ENCODE measurements around the gene SOHLH1. TPM values are rescaled to one million over a fixed set of nuclear protein-coding genes. Genes with fewer than 3 reads are reported as not detected.

The SOHLH1 gene
- total and polyA plus RNA-seq, 10 of the 15 experiments (the other 5 are each of a cell fraction or from before 2014, with no cell fraction given) = not detected

DNA sequence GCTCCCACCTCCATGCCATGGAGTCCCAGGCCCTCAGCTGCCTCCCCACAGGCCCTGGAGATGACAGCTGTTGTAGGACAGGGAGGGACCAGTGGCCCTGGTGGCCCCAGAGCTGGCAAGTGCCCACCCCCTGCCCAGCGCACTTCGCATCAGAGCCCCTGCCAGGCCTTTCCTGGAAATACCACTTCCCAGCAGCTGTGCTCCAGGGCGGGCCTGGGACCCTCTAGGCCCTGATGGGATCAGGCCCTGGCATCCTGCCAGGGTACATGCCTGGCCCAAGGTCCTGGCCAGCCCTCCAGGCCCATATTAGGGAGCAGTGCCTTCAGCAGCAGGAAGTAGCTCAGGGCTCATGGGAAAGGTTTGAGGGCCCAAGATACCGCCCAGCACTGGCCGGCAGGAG is 5.2 kb upstream of the SOHLH1 start (continued):
- TF ChIP-seq ZSCAN29 (IDR thresholded peaks at IDR 0.05) (no peak), FOXK2 (IDR thresholded peaks at IDR 0.05) (no peak), IKZF2 (IDR thresholded peaks at IDR 0.05) (no peak), BMI1 (IDR thresholded peaks at IDR 0.05; ENCODE audit: borderline replicate concordance) (no peak), EP300 (IDR thresholded peaks at IDR 0.05; ENCODE audit: borderline replicate concordance in 1 of 2, control insufficient read depth in 1 of 2, low read depth in 2 of 2, low read length in 2 of 2) (no peak), SMAD5 (IDR thresholded peaks at IDR 0.05; ENCODE audit: low read depth) (no peak), CREB1 (IDR thresholded peaks at IDR 0.05; ENCODE audit: low read depth) (no peak), STAT1 (conservative IDR thresholded peaks at IDR 0.05) (no peak), NFYA (IDR thresholded peaks at IDR 0.05; ENCODE audit: borderline replicate concordance, low read depth, low read length) (no peak)
- TF ChIP-seq, protein P1, sequence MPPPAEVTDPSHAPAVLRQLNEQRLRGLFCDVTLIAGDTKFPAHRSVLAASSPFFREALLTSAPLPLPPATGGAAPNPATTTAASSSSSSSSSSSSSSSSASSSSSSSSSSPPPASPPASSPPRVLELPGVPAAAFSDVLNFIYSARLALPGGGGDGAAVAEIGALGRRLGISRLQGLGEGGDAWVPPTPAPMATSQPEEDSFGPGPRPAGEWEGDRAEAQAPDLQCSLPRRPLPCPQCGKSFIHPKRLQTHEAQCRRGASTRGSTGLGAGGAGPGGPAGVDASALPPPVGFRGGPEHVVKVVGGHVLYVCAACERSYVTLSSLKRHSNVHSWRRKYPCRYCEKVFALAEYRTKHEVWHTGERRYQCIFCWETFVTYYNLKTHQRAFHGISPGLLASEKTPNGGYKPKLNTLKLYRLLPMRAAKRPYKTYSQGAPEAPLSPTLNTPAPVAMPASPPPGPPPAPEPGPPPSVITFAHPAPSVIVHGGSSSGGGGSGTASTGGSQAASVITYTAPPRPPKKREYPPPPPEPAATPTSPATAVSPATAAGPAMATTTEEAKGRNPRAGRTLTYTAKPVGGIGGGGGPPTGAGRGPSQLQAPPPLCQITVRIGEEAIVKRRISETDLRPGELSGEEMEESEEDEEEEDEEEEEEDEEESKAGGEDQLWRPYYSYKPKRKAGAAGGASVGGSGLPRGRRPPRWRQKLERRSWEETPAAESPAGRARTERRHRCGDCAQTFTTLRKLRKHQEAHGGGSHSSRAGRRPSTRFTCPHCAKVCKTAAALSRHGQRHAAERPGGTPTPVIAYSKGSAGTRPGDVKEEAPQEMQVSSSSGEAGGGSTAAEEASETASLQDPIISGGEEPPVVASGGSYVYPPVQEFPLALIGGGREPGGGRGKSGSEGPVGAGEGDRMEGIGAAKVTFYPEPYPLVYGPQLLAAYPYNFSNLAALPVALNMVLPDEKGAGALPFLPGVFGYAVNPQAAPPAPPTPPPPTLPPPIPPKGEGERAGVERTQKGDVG (CRISPR knock-in tag; IDR thresholded peaks at IDR 0.05) = no peak

GRCh38 chr9:135703726-135704125 is 4.4 kb upstream of the SOHLH1 start:
- Histone ChIP-seq H2AFZ (ENCODE audit: control insufficient read depth, low read depth, low read length) (no peak overlapping the region), H3K9ac (ENCODE audit: control insufficient read depth, insufficient read depth, low read length) (no peak overlapping the region), H3K79me2 (ENCODE audit: control insufficient read depth, insufficient read depth, low read length) (no peaks in the 10 kb centered on the region), H3K36me3 (ENCODE audit: control insufficient read depth in 2 of 2, insufficient read depth in 2 of 2, low read length in 1 of 2) (no peaks in the 10 kb centered on the region), H3K27me3 (replicated peaks in 1 of 2; ENCODE audit: control insufficient read depth in 2 of 2, insufficient read depth in 2 of 2, low read length in 1 of 2) (no peaks in the 10 kb centered on the region), H3K9me3 (replicated peaks; ENCODE audit: control insufficient read depth, insufficient read depth, low read length) (no peaks in the 10 kb centered on the region), H3K4me1 (ENCODE audit: control insufficient read depth, insufficient read depth, low read length) (no peaks in the 10 kb centered on the region), H3K4me2 (ENCODE audit: control insufficient read depth, insufficient read depth) (no peak overlapping the region), H3K27ac (ENCODE audit: control insufficient read depth, insufficient read depth) (no peak overlapping the region), H3K4me3 (no peak overlapping the region), H4K20me1 (ENCODE audit: control insufficient read depth, insufficient read depth) (no peaks in the 10 kb centered on the region)
- POLR2A ChIA-PET = no interaction called here
- RAD21 ChIA-PET (ENCODE audit: unreplicated experiment) = no interaction called here
- in situ Hi-C loops (cut with MboI) = no loop called here
- no peak for FAIRE-seq
- 37% methylated on average over 14 of the region's 14 CpGs for WGBS (ENCODE audit: insufficient coverage, insufficient replicate concordance, low lambda C conversion rate, missing lambda C conversion rate)
- ATAC-seq = no peak
- no peak for DNase-seq (ENCODE audit: low read depth, low spot score)
- intact Hi-C loops (cut with micrococcal nuclease; ENCODE audit: unreplicated experiment) = no loop called here
- no TSS peak for BruUV-seq (replicated peaks)
- SMC1A ChIA-PET (ENCODE audit: uncharacterized antibody, unreplicated experiment) = no interaction called here
- CTCF ChIA-PET = interaction anchor here (1.0 kb wide), 1 partner anchor 10 kb away, joined by 4 read pairs; no protein-coding TSS in a partner anchor
- TF ChIP-seq, protein P2, sequence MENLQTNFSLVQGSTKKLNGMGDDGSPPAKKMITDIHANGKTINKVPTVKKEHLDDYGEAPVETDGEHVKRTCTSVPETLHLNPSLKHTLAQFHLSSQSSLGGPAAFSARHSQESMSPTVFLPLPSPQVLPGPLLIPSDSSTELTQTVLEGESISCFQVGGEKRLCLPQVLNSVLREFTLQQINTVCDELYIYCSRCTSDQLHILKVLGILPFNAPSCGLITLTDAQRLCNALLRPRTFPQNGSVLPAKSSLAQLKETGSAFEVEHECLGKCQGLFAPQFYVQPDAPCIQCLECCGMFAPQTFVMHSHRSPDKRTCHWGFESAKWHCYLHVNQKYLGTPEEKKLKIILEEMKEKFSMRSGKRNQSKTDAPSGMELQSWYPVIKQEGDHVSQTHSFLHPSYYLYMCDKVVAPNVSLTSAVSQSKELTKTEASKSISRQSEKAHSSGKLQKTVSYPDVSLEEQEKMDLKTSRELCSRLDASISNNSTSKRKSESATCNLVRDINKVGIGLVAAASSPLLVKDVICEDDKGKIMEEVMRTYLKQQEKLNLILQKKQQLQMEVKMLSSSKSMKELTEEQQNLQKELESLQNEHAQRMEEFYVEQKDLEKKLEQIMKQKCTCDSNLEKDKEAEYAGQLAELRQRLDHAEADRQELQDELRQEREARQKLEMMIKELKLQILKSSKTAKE (IDR thresholded peaks at IDR 0.05; ENCODE audit: low read depth, poor library complexity, severe bottlenecking) = no peak
- no peak for TF ChIP-seq HCFC1 (IDR thresholded peaks at IDR 0.05; ENCODE audit: low read length)
- no peak for TF ChIP-seq ZNF687 (IDR thresholded peaks at IDR 0.05)
- TF ChIP-seq FOXM1 (IDR thresholded peaks at IDR 0.05; ENCODE audit: low read depth, low read length) = no peak
- TF ChIP-seq RAD21 (IDR thresholded peaks at IDR 0.05; ENCODE audit: insufficient read depth, low read depth, low read length) = no peak

Data from GM12878 (cell line).